ENCODE results near the gene TBCD. TPM values are rescaled to one million over a fixed set of nuclear protein-coding genes. Genes with fewer than 3 reads are reported as not detected.

The TBCD gene
- total RNA-seq, 1 experiment from 2014 or later = 24.7 TPM

GRCh38 chr17:82810644-82811430 is 59.0 kb downstream of the TBCD start:
- DNase-seq (ENCODE audit: low read depth) = no peak

GRCh38 chr17:82812058-82812457 is 60.2 kb downstream of the TBCD start:
- no peak for DNase-seq (ENCODE audit: low read depth)

- no peak for DNase-seq (ENCODE audit: low read depth)
These were observed 60.7 kb downstream of the TBCD start for GRCh38 chr17:82812601-82813000.

- no peak for DNase-seq (ENCODE audit: low read depth)
These were observed 61.6 kb downstream of the TBCD start for GRCh38 chr17:82813299-82814051.

GRCh38 chr17:82814834-82815233 is 63.0 kb downstream of the TBCD start:
- DNase-seq (ENCODE audit: low read depth) = no peak

GRCh38 chr17:82815354-82815753 is 63.5 kb downstream of the TBCD start:
- DNase-seq (ENCODE audit: low read depth) = no peak

- no peak for DNase-seq (ENCODE audit: low read depth)
These were observed 64.0 kb downstream of the TBCD start for GRCh38 chr17:82815790-82816305.

GRCh38 chr17:82816358-82816757 is 64.5 kb downstream of the TBCD start:
- DNase-seq (ENCODE audit: low read depth) = no peak

- no peak for DNase-seq (ENCODE audit: low read depth)
These were observed 66.1 kb downstream of the TBCD start for GRCh38 chr17:82817947-82818346.

- DNase-seq (ENCODE audit: low read depth) = no peak
These were observed 68.7 kb downstream of the TBCD start for GRCh38 chr17:82820278-82821251.

GRCh38 chr17:82821554-82821953 is 69.7 kb downstream of the TBCD start:
- DNase-seq (ENCODE audit: low read depth) = no peak

GRCh38 chr17:82822281-82822680 is 70.4 kb downstream of the TBCD start:
- DNase-seq (ENCODE audit: low read depth) = no peak

- DNase-seq (ENCODE audit: low read depth) = no peak
These were observed 71.1 kb downstream of the TBCD start for GRCh38 chr17:82823004-82823403.

GRCh38 chr17:82825540-82826124 is 73.8 kb downstream of the TBCD start:
- DNase-seq (ENCODE audit: low read depth) = no peak

GRCh38 chr17:82826211-82826610 is 74.3 kb downstream of the TBCD start:
- DNase-seq (ENCODE audit: low read depth) = no peak

- DNase-seq (ENCODE audit: low read depth) = no peak
These were observed 75.1 kb downstream of the TBCD start for GRCh38 chr17:82826956-82827355.

- DNase-seq (ENCODE audit: low read depth) = no peak
These were observed 77.1 kb downstream of the TBCD start for GRCh38 chr17:82828875-82829487.

- DNase-seq (ENCODE audit: low read depth) = no peak
These were observed 78.4 kb downstream of the TBCD start for GRCh38 chr17:82830249-82830661.

- DNase-seq (ENCODE audit: low read depth) = no peak
These were observed 79.4 kb downstream of the TBCD start for GRCh38 chr17:82831041-82831817.

- no peak for DNase-seq (ENCODE audit: low read depth)
These were observed 79.9 kb downstream of the TBCD start for GRCh38 chr17:82831818-82832200.
